SK-N-MC (cell line): ENCODE measurements around the gene POTEJ.
"Not testable (repeated sequence)": the region's sequence is repeated elsewhere in the genome, so short reads cannot be mapped to it uniquely, and the experiment has no call there.

Source experiments
- EZH2 ChIP-seq: fragments of 200-600 bp; sonication (generic); IDR thresholded peaks from one replicate; pipeline ENCODE4 v1.6.1; 2017; ENCODE audit warnings: antibody characterized with exemption
- FOXP2 ChIP-seq: optimal IDR thresholded peaks from 2 replicates; pipeline ENCODE3; 2011; ENCODE audit warnings: mild to moderate bottlenecking, moderate library complexity; ENCODE audit not compliant: insufficient read depth; ENCODE audit errors: extremely low read length, control extremely low read depth
- POLR2AphosphoS5 ChIP-seq: IDR thresholded peaks from 2 replicates; pipeline ENCODE4 v1.6.1; 2012; ENCODE audit warnings: mild to moderate bottlenecking, low read depth, low read length, borderline replicate concordance

DNA sequence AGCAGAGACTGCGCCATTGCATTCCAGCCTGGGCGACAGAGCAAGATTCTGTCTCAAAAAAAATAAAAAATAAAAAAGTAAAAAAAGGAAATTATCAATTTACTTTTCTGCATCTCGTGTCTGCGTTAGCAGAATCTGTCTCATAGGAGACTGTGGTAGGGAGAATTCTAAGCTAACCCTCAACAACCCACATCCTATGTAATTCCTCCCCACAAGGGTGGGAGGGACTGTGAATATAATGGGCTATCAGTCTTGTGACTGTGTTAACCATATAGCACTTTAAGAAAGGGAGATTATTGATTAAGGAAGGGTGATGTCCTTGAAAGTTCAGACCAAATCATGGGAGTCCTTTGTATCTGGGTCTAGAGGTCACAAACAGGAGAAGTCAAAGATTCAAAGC lies 45.1 kb upstream of the POTEJ start:
- not testable (repeated sequence) for TF ChIP-seq POLR2AphosphoS5, EZH2, FOXP2
